ENCODE results near the gene AKR7A2.

DNA sequence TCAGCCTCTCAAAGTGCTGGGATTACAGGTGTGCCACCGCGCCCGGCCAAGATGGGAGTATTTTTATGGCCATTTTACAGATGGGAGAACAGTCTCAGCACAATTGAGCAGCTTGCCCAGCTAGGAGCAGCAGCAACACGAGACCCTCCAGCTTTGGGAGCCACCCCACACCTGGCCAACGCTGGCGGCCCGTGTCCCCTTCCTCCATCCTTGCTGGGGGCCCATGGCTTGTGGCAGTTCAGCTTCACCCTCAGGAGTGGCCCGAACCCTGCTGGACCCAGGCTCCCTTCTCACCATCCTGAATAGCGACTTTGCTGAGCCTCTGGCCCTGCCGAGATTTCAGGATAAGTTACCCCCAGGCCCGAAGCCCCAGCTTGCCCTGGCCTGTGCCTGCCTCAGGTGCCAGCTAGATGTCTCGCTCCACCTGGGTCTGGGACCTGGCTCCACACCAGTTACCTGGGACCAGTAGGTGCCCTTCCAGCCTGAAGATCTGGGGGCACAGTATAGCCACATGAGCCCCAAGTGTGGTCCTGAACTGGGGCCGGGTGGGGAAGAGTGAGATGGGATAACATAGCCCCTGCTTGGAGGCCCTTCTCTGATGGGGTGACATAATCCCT is 19.4 kb upstream of the AKR7A2 start:
- TF ChIP-seq, protein P1, sequence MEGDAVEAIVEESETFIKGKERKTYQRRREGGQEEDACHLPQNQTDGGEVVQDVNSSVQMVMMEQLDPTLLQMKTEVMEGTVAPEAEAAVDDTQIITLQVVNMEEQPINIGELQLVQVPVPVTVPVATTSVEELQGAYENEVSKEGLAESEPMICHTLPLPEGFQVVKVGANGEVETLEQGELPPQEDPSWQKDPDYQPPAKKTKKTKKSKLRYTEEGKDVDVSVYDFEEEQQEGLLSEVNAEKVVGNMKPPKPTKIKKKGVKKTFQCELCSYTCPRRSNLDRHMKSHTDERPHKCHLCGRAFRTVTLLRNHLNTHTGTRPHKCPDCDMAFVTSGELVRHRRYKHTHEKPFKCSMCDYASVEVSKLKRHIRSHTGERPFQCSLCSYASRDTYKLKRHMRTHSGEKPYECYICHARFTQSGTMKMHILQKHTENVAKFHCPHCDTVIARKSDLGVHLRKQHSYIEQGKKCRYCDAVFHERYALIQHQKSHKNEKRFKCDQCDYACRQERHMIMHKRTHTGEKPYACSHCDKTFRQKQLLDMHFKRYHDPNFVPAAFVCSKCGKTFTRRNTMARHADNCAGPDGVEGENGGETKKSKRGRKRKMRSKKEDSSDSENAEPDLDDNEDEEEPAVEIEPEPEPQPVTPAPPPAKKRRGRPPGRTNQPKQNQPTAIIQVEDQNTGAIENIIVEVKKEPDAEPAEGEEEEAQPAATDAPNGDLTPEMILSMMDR (IDR thresholded peaks at IDR 0.05; ENCODE audit: insufficient read depth, low read length), result no peak
- no peak for TF ChIP-seq SPI1 (IDR thresholded peaks at IDR 0.05; ENCODE audit: borderline replicate concordance, low read depth)

All from HL-60 (cell line).